CD4-positive, alpha-beta memory T cell (primary cell): ENCODE results near the gene PAF1. TPM values are rescaled to one million over a fixed set of nuclear protein-coding genes. Genes with fewer than 3 reads are reported as not detected.
A peak's percentile ranks its signal among the peaks of the same experiment; 100 is the strongest.

Experiments
- CTCF ChIA-PET: fragments of 350-600 bp; sonication (Branson Sonifier 250); formaldehyde crosslinking; loops from one replicate; lab custom pipeline; 2021; ENCODE audit warnings: inconsistent platforms; ENCODE audit not compliant: partially characterized antibody; lab: Charles Lee
- POLR2A ChIA-PET: fragments of 350-600 bp; sonication (Branson Sonifier 250); formaldehyde crosslinking; loops from one replicate; lab custom pipeline; 2021; ENCODE audit not compliant: partially characterized antibody; lab: Charles Lee
- DNase-seq, 5 donors: peaks; one replicate each; pipeline versions ENCODE4 v3.0.0 to v3.0.0-alpha.2; 2020 to 2022; ENCODE audit warnings: mixed read lengths in 1 of 5
- H3K27ac ChIP-seq: one replicate; pipeline ENCODE4 v1.7.0; 2013; ENCODE audit warnings: low read depth, low read length
- H3K27me3 ChIP-seq: 2 replicates; pipeline ENCODE4 v1.7.0; 2013; ENCODE audit warnings: mild to moderate bottlenecking, low read length, moderate library complexity; ENCODE audit not compliant: insufficient read depth
- H3K36me3 ChIP-seq: 2 replicates; pipeline ENCODE4 v1.7.0; 2013; ENCODE audit warnings: mild to moderate bottlenecking, low read length, moderate library complexity; ENCODE audit not compliant: insufficient read depth
- H3K4me1 ChIP-seq: 2 replicates; pipeline ENCODE4 v1.7.0; 2013; ENCODE audit warnings: mild to moderate bottlenecking, low read length, moderate library complexity; ENCODE audit not compliant: insufficient read depth
- H3K4me3 ChIP-seq, 2 donors: one replicate each; pipeline ENCODE4 v1.7.0; 2013; ENCODE audit warnings: low read length in 2 of 2, mild to moderate bottlenecking in 1 of 2
- H3K9me3 ChIP-seq, 2 donors: one replicate each; pipeline ENCODE4 v1.7.0; 2013; ENCODE audit warnings: low read length in 2 of 2, control low read depth in 1 of 2; ENCODE audit not compliant: control insufficient read depth in 1 of 2
- H3K27ac Mint-ChIP-seq, 7 donors: one replicate each; pipeline ENCODE4 v1.8.0; 2020 to 2021; ENCODE audit warnings: mixed read lengths in 7 of 7, mild to moderate bottlenecking in 6 of 7, inconsistent platforms in 3 of 7, moderate library complexity in 3 of 7
- H3K27me3 Mint-ChIP-seq, 2 donors: one replicate each; pipeline ENCODE4 v1.8.0; 2020 to 2021; ENCODE audit warnings: mixed read lengths in 2 of 2
- H3K36me3 Mint-ChIP-seq, 2 donors: one replicate each; pipeline ENCODE4 v1.8.0; 2020 to 2021; ENCODE audit warnings: mixed read lengths in 2 of 2, inconsistent platforms in 1 of 2, mild to moderate bottlenecking in 1 of 2
- H3K4me1 Mint-ChIP-seq, 4 donors: one replicate each; pipeline ENCODE4 v1.8.0; 2020 to 2021; ENCODE audit warnings: mixed read lengths in 4 of 4, mild to moderate bottlenecking in 1 of 4
- H3K4me3 Mint-ChIP-seq, 8 donors: one replicate each; pipeline ENCODE4 v1.8.0; 2020 to 2021; ENCODE audit warnings: mixed read lengths in 8 of 8, mild to moderate bottlenecking in 7 of 8, moderate library complexity in 6 of 8, inconsistent platforms in 3 of 8
- H3K9me3 Mint-ChIP-seq, 8 donors: one replicate each; pipeline ENCODE4 v1.8.0; 2020 to 2021; ENCODE audit warnings: mixed read lengths in 8 of 8, mild to moderate bottlenecking in 5 of 8, inconsistent platforms in 3 of 8, moderate library complexity in 1 of 8
- intact Hi-C: fragments of 100-400 bp; cut with micrococcal nuclease; formaldehyde crosslinking; loops from one replicate; pipeline ENCODE4 v1.15.1; 2023
- polyA plus RNA-seq, 2 donors: library from polyadenylated mRNA; unstranded; fragments of 300-500 nt; fragmentation: Illumina TruSeq; gene quantifications; one replicate each; pipeline ENCODE4 v1.2.3, GENCODE V29; 2021
- total RNA-seq, 2 experiments: library from RNA; stranded (reverse); gene quantifications; one replicate each; pipeline ENCODE4 v1.2.3, GENCODE V29; 2021

Gene PAF1
- total and polyA plus RNA-seq, 4 experiments from 2014 or later, result 21.5 to 53.8 (median 47.9) TPM

DNA sequence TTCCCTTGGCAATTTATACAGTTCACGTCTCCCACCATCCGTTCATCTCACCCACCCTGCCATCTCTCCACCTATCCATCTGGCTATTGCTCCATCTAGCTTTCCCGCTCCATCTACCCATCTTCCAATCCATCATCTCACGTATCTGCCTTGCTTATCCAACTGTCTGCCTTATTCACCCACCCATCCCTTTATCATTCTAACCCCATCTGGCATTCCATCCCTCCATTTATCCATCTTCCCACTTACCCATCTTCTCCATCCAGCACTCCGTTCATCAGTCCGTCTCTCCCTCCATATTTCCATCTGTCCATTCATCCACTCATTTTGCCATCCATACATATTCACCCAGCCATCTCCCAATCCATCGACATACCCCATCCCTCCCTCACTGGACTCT lies 34.8 kb upstream of the PAF1 start:
- no peak overlapping the region for H3K4me3 Mint-ChIP-seq
- Histone ChIP-seq H3K27me3 (no peaks in the 10 kb centered on the region), H3K27ac (no peak overlapping the region), H3K9me3 (no peaks in the 10 kb centered on the region), H3K4me3 (no peak overlapping the region), H3K4me1 (peaks cover 6% of the 10 kb centered on the region), H3K36me3 (peaks cover 15% of the 10 kb centered on the region)
- POLR2A ChIA-PET, result interaction anchor here (2.4 kb wide), 1 partner anchor 10 kb away, joined by 13 read pairs; the partner anchor contains the start of gene RPS16
- peak overlapping the region in 3 of 7 donors; percentile 36 to 55 (median 52) for H3K27ac Mint-ChIP-seq
- H3K9me3 Mint-ChIP-seq, result no peaks in the 10 kb centered on the region
- CTCF ChIA-PET, result interaction anchor here (1.3 kb wide), 1 partner anchor 10 kb away, joined by 3 read pairs; the partner anchor contains the start of gene RPS16
- intact Hi-C loops, result no loop called here
- H3K4me1 Mint-ChIP-seq, result peaks cover 4 to 13% (median 5%) of the 10 kb centered on the region in 4 donors
- H3K27me3 Mint-ChIP-seq, result no peaks in the 10 kb centered on the region
- no peak for DNase-seq
- H3K36me3 Mint-ChIP-seq, result peaks cover 11 to 19% of the 10 kb centered on the region in 2 donors

DNA sequence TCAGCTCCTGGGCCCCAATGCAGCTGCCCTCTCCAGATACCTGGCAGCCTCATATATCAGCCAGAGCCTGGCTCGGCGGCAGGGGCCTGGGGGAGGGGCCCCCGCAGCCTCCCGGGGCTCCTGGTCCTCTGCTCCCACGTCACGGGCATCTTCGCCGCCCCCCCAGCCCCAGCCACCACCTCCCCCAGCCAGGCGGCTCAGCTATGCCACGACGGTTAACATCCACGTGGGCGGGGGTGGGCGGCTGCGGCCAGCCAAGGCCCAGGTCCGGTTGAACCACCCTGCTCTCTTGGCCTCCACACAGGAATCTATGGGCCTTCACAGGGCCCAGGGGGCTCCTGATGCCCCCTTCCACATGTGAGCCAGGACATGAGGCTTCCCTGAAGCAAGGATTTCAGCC lies 34.0 kb upstream of the PAF1 start:
- no peak overlapping the region for H3K27ac ChIP-seq
- peaks cover 0 to 9% (median 0%) of the 10 kb centered on the region in 4 donors for H3K4me1 Mint-ChIP-seq
- H3K27me3 Mint-ChIP-seq, result no peaks in the 10 kb centered on the region
- H3K9me3 Mint-ChIP-seq, result no peaks in the 10 kb centered on the region
- ChIA-PET CTCF (no interaction called here), POLR2A (interaction anchor here (0.9 to 2.6 kb wide), 4 partner anchors 8 to 31 kb away, joined by 3 to 10 read pairs (median 4); partner anchors contain the start of genes PLEKHG2 and RPS16)
- H3K4me3 ChIP-seq, result no peak overlapping the region
- H3K36me3 Mint-ChIP-seq, result peaks cover 11 to 14% of the 10 kb centered on the region in 2 donors
- no peak overlapping the region for H3K4me3 Mint-ChIP-seq
- peaks cover 15% of the 10 kb centered on the region for H3K36me3 ChIP-seq
- no peak for DNase-seq
- no peaks in the 10 kb centered on the region for H3K9me3 ChIP-seq
- intact Hi-C loops, result no loop called here
- no peaks in the 10 kb centered on the region for H3K27me3 ChIP-seq
- no peaks in the 10 kb centered on the region for H3K4me1 ChIP-seq
- peak overlapping the region in 1 of 7 donors; percentile 35 for H3K27ac Mint-ChIP-seq

DNA sequence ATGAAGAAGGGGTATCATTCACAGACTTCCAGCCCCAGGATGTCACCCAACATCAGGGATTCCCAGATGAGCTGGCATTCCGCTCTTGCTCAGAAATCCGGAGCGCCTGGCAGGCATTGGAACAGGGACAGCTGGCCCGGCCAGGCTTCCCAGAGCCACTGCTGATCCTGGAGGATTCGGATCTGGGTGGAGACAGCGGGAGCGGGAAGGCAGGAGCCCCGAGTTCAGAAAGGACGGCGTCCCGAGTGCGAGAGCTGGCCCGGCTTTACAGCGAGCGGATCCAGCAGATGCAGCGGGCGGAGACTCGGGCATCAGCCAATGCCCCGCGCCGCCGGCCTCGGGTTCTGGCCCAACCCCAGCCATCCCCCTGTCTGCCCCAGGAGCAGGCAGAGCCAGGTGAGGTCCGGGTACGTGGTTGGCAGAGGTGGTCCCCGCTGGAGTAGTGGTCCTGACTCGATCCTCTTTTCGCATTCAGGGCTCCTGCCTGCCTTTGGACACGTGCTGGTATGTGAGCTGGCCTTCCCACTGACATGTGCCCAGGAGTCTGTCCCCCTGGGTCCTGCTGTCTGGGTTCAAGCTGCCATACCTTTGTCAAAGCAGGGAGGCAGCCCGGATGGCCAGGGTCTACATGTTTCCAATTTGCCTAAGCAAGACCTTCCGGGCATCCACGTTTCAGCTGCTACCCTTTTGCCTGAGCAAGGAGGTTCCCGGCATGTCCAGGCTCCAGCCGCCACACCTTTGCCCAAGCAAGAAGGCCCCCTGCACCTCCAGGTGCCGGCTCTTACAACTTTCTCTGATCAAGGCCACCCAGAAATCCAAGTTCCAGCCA lies 32.6 kb upstream of the PAF1 start:
- POLR2A ChIA-PET, result interaction anchor here (0.9 to 3.6 kb wide), 4 partner anchors 9 to 22 kb away, joined by 3 to 20 read pairs (median 7); partner anchors contain the start of genes RPS16 and SUPT5H
- H3K36me3 ChIP-seq, result peaks cover 15% of the 10 kb centered on the region

DNA sequence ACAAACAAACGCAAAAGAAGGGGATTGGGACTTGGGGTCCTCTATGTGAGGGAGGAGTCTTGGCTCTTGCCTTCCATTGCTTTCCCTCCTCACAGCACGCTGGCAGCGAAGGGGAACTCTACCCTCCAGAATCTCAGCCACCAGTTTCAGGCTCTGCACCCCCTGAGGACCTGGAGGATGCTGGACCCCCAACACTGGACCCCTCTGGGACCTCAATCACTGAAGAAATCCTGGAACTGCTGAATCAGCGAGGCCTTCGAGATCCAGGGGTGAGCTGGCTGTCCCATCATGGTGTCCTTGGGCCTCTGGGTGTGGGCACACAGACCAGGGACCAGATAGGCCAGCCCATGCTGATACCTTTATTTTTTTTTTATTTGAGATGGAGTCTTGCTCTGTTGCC lies 31.1 kb upstream of the PAF1 start:
- Mint-ChIP-seq H3K4me1 (peaks cover 0 to 11% (median 0%) of the 10 kb centered on the region in 4 donors), H3K9me3 (no peaks in the 10 kb centered on the region), H3K27me3 (no peaks in the 10 kb centered on the region), H3K4me3 (no peak overlapping the region), H3K36me3 (peaks cover 11 to 25% of the 10 kb centered on the region in 2 donors), H3K27ac (peak overlapping the region in 1 of 7 donors; percentile 60)
- Histone ChIP-seq H3K36me3 (peaks cover 15% of the 10 kb centered on the region), H3K9me3 (no peaks in the 10 kb centered on the region), H3K4me3 (no peak overlapping the region), H3K27ac (no peak overlapping the region), H3K4me1 (no peaks in the 10 kb centered on the region), H3K27me3 (no peaks in the 10 kb centered on the region)
- ChIA-PET POLR2A (interaction anchor here (0.6 to 3.6 kb wide), 5 partner anchors 9 to 111 kb away, joined by 3 to 20 read pairs (median 6); partner anchors contain the start of genes EID2B, MED29, PAF1 and PLEKHG2), CTCF (interaction anchor here (2.2 kb wide), 1 partner anchor 13 kb away, joined by 4 read pairs; the partner anchor contains the start of gene RPS16)
- DNase-seq, result no peak
- intact Hi-C loops, result no loop called here

More for the DNA sequence above, 32.6 kb upstream of the PAF1 start:
- H3K9me3 ChIP-seq, result no peaks in the 10 kb centered on the region
- Mint-ChIP-seq H3K27me3 (no peaks in the 10 kb centered on the region), H3K4me3 (no peak overlapping the region), H3K27ac (peak overlapping the region in 3 of 7 donors; percentile 50 to 67 (median 59)), H3K9me3 (no peaks in the 10 kb centered on the region), H3K36me3 (peaks cover 11 to 17% of the 10 kb centered on the region in 2 donors), H3K4me1 (peaks cover 0 to 9% (median 0%) of the 10 kb centered on the region in 4 donors)
- no peaks in the 10 kb centered on the region for H3K27me3 ChIP-seq
- no peaks in the 10 kb centered on the region for H3K4me1 ChIP-seq
- DNase-seq, result no peak
- CTCF ChIA-PET, result interaction anchor here (0.6 to 2.2 kb wide), 2 partner anchors 12 to 39 kb away, joined by 4 read pairs; partner anchors contain the start of gene RPS16
- no peak overlapping the region for H3K4me3 ChIP-seq
- intact Hi-C loops, result no loop called here
- H3K27ac ChIP-seq, result no peak overlapping the region

DNA sequence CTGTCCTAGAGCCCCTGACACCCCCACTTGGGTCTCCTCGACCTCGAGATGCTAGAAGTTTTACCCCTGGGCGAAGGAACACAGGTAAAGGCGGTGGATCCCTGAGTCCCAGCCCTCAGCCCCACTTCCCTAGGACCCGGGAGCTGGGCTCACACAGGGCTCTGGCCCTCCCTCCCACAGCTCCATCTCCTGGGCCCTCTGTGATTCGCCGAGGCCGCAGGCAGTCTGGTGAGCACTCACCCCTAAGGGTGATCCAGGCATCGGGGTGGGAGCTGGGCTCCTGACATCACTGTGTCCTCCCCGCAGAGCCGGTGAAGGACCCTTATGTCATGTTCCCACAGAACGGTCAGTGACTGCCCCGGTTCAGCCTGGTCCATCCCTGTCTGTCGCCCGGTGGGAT lies 29.9 kb upstream of the PAF1 start:
- peaks cover 11 to 24% of the 10 kb centered on the region in 2 donors for H3K36me3 Mint-ChIP-seq
- H3K4me1 Mint-ChIP-seq, result peaks cover 0 to 4% (median 0%) of the 10 kb centered on the region in 4 donors
- Histone ChIP-seq H3K27ac (no peak overlapping the region), H3K27me3 (no peaks in the 10 kb centered on the region), H3K36me3 (peaks cover 15% of the 10 kb centered on the region), H3K4me1 (no peaks in the 10 kb centered on the region), H3K4me3 (no peak overlapping the region), H3K9me3 (no peaks in the 10 kb centered on the region)
- CTCF ChIA-PET, result no interaction called here
- H3K9me3 Mint-ChIP-seq, result no peaks in the 10 kb centered on the region
- no peak overlapping the region for H3K4me3 Mint-ChIP-seq
- POLR2A ChIA-PET, result interaction anchor here (0.6 to 3.6 kb wide), 4 partner anchors 10 to 30 kb away, joined by 3 to 20 read pairs (median 4); partner anchors contain the start of genes MED29, PAF1 and RPS16
- intact Hi-C loops, result no loop called here
- no peaks in the 10 kb centered on the region for H3K27me3 Mint-ChIP-seq
- H3K27ac Mint-ChIP-seq, result peak overlapping the region in 1 of 7 donors; percentile 48
- no peak for DNase-seq

DNA sequence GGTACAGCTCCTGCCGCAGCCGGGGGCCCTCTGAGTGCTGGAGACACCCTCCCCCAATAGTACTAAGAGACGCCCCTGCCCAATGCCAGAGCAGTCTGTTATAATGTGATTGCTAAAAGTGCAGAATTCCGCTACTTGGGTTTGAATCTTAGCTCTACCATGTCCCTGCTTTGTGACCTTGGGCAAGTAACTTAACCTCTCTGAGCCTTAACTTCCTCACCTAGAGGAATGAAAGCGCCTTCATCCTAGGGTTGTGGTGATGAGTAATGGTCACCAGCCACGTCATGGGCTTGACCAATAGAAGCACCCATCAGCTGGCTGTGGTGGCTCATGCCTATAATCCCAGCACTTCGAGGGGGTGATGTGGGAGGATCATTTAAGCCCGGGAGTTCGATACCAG lies 28.1 kb upstream of the PAF1 start:
- H3K36me3 Mint-ChIP-seq, result peaks cover 10 to 23% of the 10 kb centered on the region in 2 donors
- intact Hi-C loops, result no loop called here

More for the DNA sequence above, 28.1 kb upstream of the PAF1 start:
- Mint-ChIP-seq H3K4me1 (peaks cover 0 to 8% (median 5%) of the 10 kb centered on the region in 4 donors), H3K4me3 (no peak overlapping the region), H3K27ac (peak overlapping the region in 3 of 7 donors; percentile 48 to 74 (median 64)), H3K9me3 (no peaks in the 10 kb centered on the region), H3K27me3 (no peaks in the 10 kb centered on the region)
- Histone ChIP-seq H3K27ac (no peak overlapping the region), H3K4me3 (no peak overlapping the region), H3K9me3 (no peaks in the 10 kb centered on the region), H3K4me1 (peaks cover 3% of the 10 kb centered on the region), H3K36me3 (peaks cover 18% of the 10 kb centered on the region), H3K27me3 (no peaks in the 10 kb centered on the region)
- no peak for DNase-seq
- CTCF ChIA-PET, result interaction anchor here (1.7 kb wide), 1 partner anchor 17 kb away, joined by 5 read pairs; the partner anchor contains the start of gene RPS16
- POLR2A ChIA-PET, result interaction anchor here (1.0 to 7.1 kb wide), 2 partner anchors 13 to 16 kb away, joined by 3 to 46 read pairs; partner anchors contain the start of gene RPS16
